Inferior parietal cortex (tissue), 1 donor: ENCODE data around the gene MMP24.

Source experiments
- DNase-seq: peaks from one replicate; pipeline ENCODE4 v3.0.0-alpha.2; 2016; ENCODE audit errors: extremely low spot score

MMP24 gene

DNA sequence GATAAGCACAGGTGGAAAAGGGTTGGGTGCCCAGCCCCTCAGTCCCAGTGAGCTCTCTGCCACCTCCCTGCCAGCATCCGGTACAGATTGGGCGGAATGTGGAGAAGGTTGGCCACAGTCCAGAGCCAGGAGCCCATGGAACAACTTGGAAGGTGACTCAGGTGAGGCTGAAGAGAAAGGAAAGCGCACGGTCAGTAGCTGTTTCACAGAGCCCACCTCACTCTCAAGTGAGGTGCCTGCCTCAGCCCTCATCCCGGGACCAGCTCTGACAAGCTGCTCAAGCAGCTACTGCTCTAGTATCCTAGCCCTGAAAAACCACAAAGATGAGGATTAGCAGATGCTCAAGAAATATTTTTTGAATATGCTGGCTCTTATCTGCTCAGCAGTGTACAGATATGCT is 52.5 kb downstream of the MMP24 start:
- DNase-seq, result no peak

DNA sequence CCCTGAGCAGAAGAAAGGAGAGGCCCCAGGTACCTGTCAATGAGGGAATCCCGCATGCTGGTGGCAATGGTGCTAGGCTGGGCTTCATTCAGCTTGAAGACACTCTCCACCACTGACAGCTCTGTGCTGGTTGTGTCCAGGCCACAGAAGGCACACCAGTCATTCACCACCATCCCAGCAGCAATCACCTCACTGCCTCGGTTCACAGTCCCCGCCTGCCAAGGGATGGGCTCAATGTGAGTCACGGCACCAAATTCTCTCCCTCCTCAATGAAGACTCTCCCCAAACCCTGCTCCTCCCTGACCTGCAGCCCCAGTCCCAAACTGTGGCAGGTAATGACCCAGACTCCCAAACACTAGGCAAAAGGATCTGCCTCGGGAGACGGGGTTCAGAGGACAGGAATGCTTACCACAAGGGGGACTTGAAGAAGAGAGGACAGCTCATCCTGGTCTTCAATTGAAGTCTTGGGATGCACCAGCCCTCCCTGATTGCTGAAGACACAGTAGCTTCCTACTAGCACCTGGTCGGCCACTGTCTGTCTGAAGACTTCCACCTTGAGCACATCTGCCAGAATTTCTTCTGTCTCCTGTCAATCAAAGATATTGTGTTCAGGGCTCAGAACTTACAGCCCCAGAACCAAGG is 53.2 kb downstream of the MMP24 start:
- DNase-seq, result no peak

DNA sequence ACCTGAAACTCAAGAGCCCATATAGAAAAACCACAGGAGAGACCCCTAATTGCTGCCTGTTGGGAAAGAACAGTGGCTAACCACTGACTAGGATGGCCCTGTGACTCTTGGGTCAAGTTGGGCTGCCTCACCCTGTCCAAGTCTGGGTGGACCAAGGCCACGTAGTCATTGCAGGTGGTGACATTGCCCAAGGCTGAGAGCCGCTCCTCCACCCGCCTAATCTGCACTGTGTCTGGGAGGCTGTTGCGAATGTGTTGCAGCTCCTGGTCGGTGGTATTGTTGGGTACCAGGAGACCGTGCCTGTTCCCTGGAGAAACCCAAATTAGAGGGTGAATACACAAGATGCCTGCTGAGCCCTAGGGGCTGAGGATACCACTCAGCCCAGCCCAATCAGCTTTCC is 54.0 kb downstream of the MMP24 start:
- no peak for DNase-seq

DNA sequence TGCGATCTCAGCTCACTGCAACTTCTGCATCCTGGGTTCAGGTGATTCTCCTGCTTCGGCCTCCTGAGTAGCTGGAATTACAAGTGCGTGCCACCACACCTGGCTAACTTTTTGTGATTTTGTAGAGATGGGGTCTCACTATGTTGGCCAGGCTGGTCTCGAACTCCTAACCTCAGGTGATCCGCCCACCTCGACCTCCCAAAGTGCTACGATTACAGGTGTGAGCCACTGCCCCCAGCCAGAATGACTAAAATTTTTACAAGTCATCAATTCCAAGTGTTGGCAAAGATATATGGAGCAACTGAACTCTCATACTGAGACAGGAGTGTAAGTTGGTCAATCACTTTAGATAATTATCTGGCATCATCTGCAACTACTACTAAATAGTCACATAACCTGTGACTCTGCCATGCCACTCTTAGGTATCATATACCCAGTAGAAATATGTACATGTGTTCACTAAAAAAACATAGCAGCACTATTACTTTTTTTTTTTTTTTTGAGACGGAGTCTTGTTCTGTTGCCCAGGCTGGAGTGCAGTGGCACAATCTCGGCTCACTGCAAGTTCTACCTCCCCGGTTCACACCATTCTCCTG is 55.1 kb downstream of the MMP24 start:
- DNase-seq, result no peak

DNA sequence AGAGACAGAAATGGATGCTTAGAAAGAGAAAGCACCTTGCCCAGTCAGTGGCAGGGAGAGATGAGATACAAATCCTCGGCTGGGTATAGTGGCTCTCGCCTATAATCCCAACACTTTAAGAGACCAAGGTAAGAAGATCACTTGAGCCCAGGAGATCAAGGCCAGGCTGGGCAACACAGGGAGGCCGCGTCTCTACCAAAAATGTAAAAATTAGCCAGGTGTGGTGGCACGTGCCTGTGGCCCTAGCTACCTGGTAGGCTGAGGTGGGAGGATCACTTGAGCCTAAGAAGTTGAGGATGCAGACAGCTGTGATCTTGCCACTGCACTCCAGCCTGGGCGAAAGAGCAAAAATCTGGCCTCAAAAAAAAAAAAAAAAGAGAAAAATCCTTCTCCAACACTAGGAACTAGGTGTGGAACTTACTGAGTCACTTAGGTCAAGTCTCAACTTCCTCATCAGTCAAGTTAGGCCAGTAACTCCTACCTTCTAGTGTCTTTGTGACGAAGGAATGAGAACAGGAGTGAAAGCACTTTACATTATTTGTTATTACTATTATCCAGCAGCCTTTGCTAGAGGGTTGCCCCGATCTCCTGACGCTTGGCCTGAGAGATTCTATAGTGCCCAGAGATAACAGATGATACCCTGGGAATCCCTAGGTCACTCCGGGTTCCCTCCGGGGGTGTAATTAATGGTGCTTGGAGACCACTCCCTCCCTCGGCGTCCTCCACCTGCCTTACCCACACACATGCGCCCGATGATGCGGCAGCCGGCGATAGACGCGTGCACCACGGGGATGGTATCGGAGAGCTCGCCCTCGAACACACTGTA is 57.2 kb downstream of the MMP24 start:
- no peak for DNase-seq

GRCh38 chr20:35284267-35284991 is 57.9 kb downstream of the MMP24 start, which contains the start of gene EIF6:
TSS of gene EIF6 (minus strand) at chr20:35284772. CDS start at chr20:35284487, 285 bp downstream.
- peak; percentile 86 for DNase-seq

DNA sequence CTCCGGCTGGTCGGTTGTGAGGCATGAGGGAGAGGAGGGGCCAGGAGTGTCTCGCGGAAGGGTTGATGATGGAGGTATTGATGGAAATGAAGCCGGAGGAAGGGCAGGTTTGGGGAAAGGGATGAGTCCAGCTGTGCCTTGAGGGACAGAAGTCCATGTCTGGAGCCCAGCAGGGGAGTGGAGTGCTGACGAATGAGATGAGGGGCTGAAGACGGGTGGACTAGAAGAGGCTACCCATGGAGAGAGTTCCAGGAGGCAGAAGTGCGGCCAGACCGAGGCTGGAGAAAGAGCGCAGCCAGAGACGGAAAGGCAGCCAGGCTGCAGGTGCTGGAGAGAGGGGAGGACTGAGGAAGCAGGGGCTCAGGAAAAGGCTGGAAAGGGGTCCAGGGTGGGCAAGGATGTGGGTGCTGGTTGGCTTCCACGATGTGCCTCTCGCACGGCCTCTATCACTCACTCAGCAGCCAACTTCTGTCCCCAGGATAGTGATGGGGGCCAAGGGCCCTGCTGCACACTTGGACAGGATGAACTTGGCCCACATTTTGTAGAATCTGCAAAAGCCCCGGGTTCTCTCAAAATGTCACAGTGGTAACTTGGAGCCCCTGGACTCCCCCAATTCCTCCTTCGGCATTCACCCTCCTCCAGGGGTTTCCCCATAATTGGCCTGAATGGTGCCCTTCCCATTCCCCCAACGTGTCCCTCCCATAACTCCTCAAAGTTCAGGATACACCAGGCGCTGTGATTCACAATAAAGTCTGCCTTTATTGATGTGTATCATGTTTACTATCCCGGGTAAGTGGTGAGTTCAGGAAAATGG is 58.7 kb downstream of the MMP24 start:
- no peak for DNase-seq

GRCh38 chr20:35285806-35286076 is 59.3 kb downstream of the MMP24 start:
- no peak for DNase-seq

- no peak for DNase-seq
Measured at GRCh38 chr20:35286077-35286898, 59.8 kb downstream of the MMP24 start.

- no peak for DNase-seq
Measured at GRCh38 chr20:35286899-35287508, 60.5 kb downstream of the MMP24 start.

DNA sequence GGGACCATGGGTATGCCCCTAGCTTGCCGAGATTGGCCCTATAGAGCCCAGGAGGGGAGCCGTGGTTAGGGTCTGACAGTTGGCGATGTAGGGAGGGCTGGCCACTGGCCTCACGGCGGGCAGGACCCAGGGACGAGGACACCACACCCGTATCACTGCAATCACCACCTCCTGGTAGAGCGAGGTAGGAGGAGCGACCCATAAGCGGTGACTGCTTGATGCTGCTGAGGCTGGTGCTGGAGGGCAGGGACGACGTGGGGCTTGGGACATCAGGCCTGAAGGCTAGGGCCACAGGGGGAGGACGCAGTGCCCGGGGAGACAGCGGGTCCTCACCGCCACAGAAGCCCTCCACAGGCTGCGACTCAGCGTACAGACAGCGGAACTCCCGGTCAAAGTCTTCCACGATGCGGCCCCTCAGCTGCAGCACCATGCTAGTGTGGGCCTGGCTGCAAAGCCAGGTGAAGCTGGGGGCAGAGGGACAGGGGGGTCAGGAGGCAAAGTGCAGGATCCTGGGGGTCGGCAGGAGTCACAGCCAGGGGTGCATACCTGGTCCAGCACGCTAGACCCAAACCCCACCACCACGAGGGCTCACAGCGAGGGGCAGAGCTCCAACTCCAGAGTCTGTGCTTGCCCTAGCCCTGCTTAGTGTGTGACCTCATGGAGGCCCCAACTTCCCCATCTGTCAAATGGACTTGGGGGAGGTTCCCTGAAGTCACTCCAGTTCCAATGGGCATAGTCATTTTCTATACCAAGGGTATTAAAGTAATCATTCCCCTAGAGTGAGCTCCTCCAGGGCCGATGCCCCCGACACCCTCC is 61.2 kb downstream of the MMP24 start:
- DNase-seq, result no peak

DNA sequence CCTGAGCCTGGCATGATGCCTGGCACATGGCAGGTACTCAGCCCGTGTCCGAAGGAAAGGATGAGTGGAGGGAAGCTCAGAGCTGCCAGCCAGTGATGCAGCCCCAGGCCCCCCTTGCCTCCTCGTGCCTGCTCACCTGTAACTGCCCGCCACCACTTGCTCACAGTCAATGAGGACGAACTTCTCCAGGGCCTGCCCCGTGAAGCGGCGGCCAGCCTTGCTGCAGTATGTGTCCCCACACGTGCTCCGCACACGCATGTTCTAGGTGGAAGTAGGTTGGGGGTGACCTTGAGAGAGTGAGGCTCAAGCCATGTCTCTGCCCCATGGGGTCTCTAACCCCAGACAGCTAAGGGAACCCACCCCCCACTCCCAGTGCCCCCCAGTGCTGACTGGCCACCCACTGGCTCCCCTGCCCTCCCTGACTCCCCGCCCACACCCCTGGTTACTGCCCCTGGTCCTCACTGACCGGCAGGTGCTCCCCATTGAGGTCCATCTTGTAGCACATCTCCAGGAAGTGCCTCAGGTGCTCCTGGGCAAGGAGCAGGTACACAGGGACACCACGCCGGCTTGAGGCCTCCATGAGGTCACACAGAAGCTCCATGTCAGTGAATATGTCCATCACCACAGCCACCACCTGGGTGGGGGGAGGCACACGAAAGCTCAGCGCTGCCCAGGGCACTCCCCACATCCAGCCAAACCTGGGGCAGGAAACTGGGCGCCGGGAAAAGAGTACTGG is 62.0 kb downstream of the MMP24 start:
- DNase-seq, result no peak

- no peak for DNase-seq
Measured at GRCh38 chr20:35290186-35290886, 63.8 kb downstream of the MMP24 start.

- DNase-seq, result no peak
Measured at GRCh38 chr20:35290887-35291417, 64.5 kb downstream of the MMP24 start.

GRCh38 chr20:35291654-35292503 is 65.4 kb downstream of the MMP24 start, which contains the start of gene FAM83C:
TSS of gene FAM83C (minus strand) at chr20:35292425. CDS start at chr20:35292304, 121 bp downstream.
- no peak for DNase-seq

- DNase-seq, result no peak
Measured at GRCh38 chr20:35292504-35293285, 66.2 kb downstream of the MMP24 start.
